Eye (tissue), 1 donor: Measurements from ENCODE around the gene MEG3.
A peak's percentile ranks its signal among the peaks of the same experiment; 100 is the strongest.

Source experiments
- DNase-seq: peaks from one replicate; pipeline ENCODE4 v3.0.0-alpha.2; 2015

The MEG3 gene

DNA sequence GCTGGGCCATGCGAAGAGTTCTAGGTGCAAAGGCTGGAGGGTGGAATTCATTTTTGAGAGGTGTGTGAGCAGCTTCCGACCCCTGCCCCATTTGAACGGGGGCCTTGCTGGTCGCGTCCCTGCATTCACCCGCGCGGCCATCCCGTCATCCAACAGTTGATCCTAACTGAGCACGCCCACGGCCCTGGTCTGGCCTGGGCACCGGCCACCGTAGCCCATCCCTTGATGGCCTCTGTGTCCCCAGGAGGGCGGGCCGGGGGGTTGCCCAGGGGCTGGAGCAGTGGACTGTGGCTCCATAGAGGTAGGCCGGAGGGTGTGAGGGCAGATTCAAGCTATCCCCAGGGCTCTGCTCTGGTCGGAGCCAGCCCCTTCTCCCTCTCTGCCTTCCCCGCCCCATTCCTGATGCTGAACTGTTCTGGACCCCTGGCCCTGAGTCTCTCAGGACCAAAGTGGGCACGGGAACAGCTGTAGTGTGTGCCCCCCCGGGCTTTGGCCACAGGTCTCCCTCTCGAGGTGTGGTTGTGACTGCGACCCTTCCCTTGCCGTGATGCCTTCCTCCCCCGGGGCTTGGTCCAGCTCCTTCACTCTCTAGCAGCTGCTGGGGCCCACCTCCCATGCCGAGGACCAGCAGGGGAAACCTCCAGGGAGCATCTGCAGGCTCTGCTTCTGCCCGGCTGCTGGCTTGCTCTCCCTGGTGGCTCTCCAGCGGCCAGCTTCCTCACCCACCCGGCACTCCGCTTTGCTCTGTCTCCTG lies 9.1 kb downstream of the MEG3 start:
- DNase-seq, result no peak

- no peak for DNase-seq
These were observed 9.8 kb downstream of the MEG3 start for GRCh38 chr14:100835548-100836310.

DNA sequence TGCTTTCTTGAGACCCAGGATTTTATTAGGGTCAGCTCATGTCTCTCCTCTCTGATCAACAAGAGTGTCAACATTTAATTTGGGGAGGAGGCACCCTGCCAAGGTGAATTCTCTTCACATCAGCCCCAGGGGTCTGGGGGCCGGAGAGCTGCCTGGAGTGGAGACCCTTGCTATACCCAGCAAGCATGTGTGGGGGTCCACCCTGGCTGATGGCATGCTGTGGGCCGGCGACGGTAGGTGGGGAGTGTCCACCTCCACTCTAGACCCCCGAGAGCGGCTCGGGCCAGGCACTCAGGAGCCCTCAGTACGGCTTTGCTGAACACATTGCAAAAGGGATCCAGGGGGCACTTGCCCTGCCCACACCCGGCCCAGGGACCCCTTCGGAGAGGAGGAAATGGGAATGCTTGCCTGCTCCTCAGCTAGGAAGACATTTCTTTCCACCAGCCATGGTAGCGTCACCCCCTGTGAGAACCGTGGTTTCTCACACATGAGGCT lies 10.4 kb downstream of the MEG3 start:
- DNase-seq, result no peak

DNA sequence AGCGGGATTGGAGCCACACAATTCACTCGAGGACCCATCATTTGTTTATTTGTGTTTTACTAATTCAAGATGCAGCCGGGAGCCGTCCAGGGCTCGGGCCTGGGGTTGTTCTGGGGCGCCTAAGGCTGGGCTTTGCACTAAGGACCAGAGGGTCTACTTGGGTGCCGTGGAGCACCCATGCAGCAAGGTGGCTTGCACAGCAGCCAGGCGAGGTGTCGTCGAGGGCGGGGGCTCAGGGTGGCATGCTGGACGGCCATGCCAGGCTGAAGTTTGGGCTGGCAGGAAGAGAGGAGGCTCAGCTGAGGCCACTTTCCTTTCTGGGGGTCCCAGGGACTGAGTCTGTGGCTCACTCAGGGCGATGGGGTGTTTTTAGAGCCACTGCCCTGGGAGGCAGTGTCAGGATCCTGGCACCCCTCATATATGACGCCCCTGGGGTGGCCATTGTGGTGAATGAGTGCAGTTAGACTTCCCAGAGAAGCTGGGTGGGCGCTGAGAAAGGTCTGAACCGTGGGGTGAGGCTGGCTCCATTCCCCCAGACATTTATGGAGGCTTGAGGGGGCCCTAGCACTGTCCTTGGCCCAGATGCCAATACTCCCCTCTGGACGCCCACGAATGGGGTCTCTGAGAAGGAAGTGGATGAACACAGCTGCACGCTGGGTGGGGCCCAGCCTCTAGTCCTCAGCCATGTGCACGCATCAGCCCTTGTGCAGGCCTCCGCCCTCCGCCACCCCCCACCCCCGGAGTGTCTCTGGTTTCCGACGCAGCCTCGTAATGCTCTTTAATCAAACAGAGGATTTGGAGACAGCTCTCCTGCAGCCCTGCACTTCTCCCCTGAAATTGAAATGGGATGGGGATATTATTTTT lies 11.3 kb downstream of the MEG3 start:
- peak; percentile 50 for DNase-seq

DNA sequence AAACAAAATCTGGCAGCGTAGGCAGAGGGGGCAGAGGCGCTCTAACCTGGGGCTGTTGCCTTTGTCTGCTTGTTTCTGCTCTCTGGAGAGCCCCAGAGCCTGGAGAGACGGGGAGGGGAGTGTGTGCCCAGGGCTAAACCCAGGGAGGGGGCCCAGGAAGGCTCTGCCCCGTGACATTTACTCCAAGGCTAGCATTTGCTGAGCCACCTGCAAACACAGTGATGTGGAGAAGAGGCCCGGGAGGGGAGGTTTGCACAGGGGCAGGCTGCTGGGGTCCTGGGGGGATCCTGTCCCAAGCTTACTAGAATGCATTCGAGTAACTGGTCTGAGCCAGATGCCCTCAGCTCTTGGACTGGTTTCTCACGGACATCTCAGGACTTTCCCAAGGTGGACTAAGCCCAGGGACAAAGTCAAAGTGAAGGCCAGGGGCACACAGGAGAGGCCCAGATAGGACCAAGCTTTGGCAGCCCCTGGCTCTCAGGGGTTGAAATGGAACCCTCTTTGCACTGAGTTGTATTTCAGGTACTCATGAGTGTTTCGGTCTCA lies 12.0 kb downstream of the MEG3 start:
- DNase-seq, result no peak

- peak; percentile 41 for DNase-seq
These were observed 12.8 kb downstream of the MEG3 start for GRCh38 chr14:100838493-100839314.

DNA sequence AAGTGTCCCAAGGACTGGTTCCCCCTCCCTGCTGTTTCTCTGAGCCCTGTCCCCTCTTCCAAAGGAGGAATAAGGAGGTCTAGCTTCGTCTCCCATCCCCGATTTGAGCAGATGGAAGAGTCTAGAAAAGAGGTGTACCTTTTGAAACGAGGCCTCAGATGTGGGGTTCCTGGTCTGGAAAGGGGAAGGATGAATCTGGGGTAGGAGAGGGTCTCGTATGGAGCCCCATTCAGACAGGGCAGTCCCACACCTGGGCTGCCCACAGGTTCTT lies 13.3 kb downstream of the MEG3 start:
- no peak for DNase-seq

- peak; percentile 38 for DNase-seq
These were observed 13.8 kb downstream of the MEG3 start for GRCh38 chr14:100839681-100840111.

DNA sequence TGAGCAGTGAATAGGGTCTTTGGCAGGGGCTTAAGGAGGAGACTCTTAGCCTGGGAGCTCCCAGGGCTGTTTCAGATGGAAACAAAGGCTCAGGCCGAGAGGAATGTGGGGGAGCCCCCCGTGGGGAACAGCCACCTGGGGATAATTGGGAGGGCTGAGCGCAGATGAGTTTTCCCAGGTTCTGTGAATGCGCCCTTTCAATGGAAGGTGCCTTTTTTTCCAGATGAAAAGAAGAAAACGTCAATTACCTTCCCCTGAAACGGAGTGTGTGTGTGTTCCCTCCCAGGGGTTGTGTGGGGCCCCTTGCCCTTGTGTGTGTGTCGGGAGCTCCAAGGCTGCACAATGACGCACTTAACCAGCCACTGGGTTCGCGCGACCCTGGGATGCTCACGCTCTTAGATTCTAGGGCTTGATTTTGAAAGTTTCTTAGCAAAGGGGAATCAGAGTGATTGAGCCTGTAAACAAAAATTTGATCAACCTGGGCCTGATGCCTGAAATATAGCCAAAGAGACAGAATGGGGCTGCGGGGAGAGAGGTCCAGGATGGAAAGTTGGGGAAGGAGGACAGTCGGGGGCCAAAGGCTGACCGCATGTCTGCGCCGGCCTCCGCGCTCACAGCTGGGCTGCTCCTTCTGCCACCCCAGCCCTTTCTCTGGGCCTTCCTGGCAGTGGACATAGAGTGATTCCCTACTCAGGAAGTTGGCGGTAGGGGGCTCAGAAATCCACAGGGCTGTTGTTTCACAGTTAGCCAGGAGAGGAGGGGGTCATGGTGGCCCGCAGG lies 14.6 kb downstream of the MEG3 start:
- peak; percentile 67 for DNase-seq

DNA sequence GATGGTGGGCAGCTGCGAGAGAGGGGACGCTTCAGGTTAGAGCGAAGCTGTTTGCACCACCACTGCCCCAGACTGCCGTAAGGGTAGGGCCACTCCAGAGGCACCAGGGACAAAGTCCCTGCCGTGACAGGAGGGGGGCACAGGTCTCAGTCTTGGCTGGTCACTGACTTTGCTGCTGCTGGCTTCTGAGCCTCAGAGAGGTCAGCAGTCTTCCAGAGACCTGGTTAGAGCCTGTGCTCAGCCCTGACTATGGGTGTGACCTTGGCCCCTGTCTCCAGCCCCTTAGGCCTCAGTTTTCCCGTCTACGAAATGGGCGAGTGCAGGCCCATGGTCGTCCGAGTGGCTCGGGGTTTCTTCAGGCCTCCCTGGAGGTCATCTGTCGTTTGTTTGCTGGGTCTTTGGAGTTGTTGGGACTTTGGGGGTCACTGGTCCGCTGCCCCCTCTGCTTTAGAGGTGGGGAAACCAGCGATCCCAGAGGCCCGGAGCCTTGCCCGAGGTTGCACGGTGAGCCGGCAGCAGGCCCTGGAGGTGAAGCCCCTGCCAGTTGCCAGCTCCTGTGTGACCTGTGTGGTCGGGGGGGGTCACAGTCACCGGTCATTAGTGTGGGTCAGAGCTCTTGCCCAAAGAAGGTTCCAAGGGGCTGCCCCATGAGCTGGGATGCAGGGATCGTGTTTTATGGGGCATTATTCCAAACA lies 15.3 kb downstream of the MEG3 start:
- DNase-seq, result no peak

DNA sequence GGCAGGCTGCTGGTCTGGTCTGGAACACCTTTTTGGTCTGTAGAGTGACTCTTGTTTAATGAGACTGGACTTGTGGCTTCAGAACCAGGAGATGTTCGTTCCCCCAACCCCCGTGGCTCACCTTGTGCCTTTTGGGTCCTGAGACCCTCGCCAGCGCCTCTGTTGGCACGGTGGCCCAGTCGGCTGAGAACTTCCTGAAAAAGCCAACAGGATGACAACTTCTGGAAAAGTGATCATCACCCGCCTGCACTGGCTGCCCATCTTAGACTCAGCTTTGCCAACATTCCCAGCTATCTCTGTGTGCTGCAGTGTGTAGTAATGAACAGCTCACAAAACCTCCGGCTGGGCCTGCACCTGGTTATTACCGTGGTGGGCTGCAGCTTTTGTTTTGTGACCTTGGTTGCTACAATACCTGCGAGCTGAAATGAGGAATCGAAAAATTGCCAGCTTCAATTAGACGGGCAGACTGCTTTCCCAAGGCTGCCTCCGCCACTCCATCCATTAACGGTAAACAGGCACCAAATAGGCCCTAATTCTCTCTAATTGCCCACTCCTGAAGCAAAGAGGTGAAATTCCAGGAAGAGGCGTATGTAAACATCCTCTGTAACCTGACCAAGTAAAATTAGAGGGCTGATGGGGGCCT lies 16.0 kb downstream of the MEG3 start:
- DNase-seq, result no peak

DNA sequence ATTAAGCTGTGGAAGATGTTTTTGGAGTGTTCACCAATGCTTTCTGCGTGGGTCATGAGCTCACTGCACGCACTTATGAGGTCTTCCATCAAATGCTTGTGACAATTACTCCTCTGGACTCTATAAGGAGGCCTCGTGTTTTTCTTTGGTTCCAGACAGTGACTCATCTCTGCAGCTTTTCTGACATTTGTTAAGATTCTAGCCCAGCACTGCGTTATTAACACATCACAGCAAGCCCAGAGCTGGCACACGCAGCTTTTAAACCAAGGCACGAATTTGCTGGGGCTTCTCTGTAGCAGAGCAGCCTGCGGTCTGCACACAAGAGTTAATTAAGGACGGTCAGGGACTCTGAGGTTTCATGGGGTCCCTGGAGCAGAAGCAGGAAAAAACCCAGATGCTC lies 16.9 kb downstream of the MEG3 start:
- peak; percentile 55 for DNase-seq

- no peak for DNase-seq
These were observed 18.1 kb downstream of the MEG3 start for GRCh38 chr14:100844082-100844408.

GRCh38 chr14:100844421-100844820 lies 18.5 kb downstream of the MEG3 start:
- no peak for DNase-seq

DNA sequence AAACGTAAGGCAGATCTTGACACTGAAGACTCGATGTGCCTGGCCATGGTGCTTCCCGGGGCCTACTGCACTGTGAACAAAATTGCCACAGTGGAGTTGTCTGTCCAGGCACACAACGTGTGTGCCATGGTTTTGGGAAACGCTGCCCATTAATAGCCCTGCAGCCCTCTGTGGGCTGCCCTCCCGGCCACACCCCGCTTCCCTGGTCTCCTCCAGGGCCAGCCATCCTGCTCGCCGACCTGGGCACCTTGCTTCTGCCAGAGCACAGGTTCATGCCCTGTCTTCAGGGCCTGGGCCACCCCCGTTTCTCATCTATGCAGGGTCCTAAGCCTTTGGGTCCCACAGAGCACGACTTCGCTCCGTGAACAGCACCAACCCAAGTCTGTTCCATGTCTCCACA lies 18.9 kb downstream of the MEG3 start:
- DNase-seq, result no peak

GRCh38 chr14:100845341-100845740 lies 19.4 kb downstream of the MEG3 start:
- no peak for DNase-seq

- DNase-seq, result no peak
These were observed 20.5 kb downstream of the MEG3 start for GRCh38 chr14:100846309-100846859.

DNA sequence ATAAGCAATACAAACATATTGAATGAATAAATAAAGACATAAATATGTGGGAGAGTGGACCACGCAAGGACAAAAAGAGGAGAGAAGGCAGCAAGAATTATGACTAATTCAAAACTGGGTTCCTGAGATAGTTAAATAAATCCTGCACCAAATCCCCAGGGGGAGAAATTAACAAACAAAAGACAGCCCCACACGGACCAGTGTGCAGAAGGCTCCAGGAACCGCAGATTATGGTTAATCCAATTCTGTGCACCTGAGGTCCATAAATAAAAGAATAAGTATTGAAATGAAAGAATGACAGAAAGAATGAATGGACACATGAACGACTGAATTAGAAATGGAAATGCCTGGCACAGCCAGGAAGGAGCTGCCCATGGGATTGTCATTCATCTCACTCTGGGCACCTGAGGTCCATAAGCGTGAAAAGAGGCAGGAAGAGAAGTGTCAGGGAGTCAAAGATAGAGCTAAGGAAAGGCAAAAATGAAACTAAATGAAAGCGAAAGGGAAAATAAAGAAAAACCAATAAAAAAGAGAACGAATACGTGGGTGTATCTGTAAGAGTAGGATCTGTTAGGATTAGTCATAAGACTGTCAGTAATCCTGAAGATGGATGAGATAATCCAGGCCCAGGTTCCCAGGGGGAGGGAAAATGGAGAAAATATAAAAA lies 23.3 kb downstream of the MEG3 start:
- DNase-seq, result no peak

GRCh38 chr14:100850841-100851585 lies 25.1 kb downstream of the MEG3 start:
- peak; percentile 41 for DNase-seq
